ENCODE data around the gene TTLL13. TPM values are rescaled to one million over a fixed set of nuclear protein-coding genes. Genes with fewer than 3 reads are reported as not detected.

TTLL13 gene
- total RNA-seq, 1 experiment from 2014 or later, result not detected

GRCh38 chr15:90213818-90214204 lies 35.5 kb upstream of the TTLL13 start:
- H3K27ac ChIP-seq (ENCODE audit: low read depth, low read length, poor library complexity, severe bottlenecking), result no peak overlapping the region
- CTCF ChIA-PET, result no interaction called here
- intact Hi-C loops (cut with micrococcal nuclease; ENCODE audit: unreplicated experiment), result no loop called here
- no peaks in the 10 kb centered on the region for H3K9me3 ChIP-seq (ENCODE audit: low read depth, low read length, poor library complexity, severe bottlenecking)
- H3K4me3 ChIP-seq (ENCODE audit: low read depth, low read length, poor library complexity, severe bottlenecking), result no peak overlapping the region
- no TSS peak for BruUV-seq (replicated peaks)
- H3K27me3 ChIP-seq (replicated peaks; ENCODE audit: insufficient read depth, low read depth, low read length, poor library complexity), result no peaks in the 10 kb centered on the region
- POLR2A ChIA-PET (ENCODE audit: low non-redundant PET), result no interaction called here
- peaks cover 34% of the 10 kb centered on the region for H3K4me1 ChIP-seq (ENCODE audit: insufficient read depth, low read length, poor library complexity, severe bottlenecking)
- TF ChIP-seq EZH2 (IDR thresholded peaks at IDR 0.05; ENCODE audit: borderline replicate concordance, low read depth, low read length, poor library complexity, severe bottlenecking) (no peak), CTCF (conservative IDR thresholded peaks at IDR 0.05; ENCODE audit: low read depth, low read length) (no peak)
- H3K36me3 ChIP-seq (ENCODE audit: insufficient read depth, low read length, poor library complexity, severe bottlenecking), result no peaks in the 10 kb centered on the region
- no peak for DNase-seq (ENCODE audit: low spot score)

GRCh38 chr15:90214553-90215196 lies 34.7 kb upstream of the TTLL13 start:
- ChIA-PET CTCF (interaction anchor here (0.6 to 0.7 kb wide), 3 partner anchors 10 to 27 kb away, joined by 3 to 4 read pairs (median 3); no protein-coding TSS in a partner anchor), POLR2A (ENCODE audit: low non-redundant PET) (interaction anchor here (0.7 kb wide), 1 partner anchor 626 kb away, joined by 9 read pairs; no protein-coding TSS in a partner anchor)
- Histone ChIP-seq H3K4me1 (ENCODE audit: insufficient read depth, low read length, poor library complexity, severe bottlenecking) (peaks cover 31% of the 10 kb centered on the region), H3K27ac (ENCODE audit: low read depth, low read length, poor library complexity, severe bottlenecking) (no peak overlapping the region), H3K27me3 (replicated peaks; ENCODE audit: insufficient read depth, low read depth, low read length, poor library complexity) (no peaks in the 10 kb centered on the region), H3K9me3 (ENCODE audit: low read depth, low read length, poor library complexity, severe bottlenecking) (no peaks in the 10 kb centered on the region), H3K36me3 (ENCODE audit: insufficient read depth, low read length, poor library complexity, severe bottlenecking) (no peaks in the 10 kb centered on the region), H3K4me3 (ENCODE audit: low read depth, low read length, poor library complexity, severe bottlenecking) (no peak overlapping the region)
- peak; percentile 35; the same call in 1 of the 2 replicates for TF ChIP-seq CTCF (conservative IDR thresholded peaks at IDR 0.05; ENCODE audit: low read depth, low read length)
- TF ChIP-seq EZH2 (IDR thresholded peaks at IDR 0.05; ENCODE audit: borderline replicate concordance, low read depth, low read length, poor library complexity, severe bottlenecking), result no peak
- intact Hi-C loops (cut with micrococcal nuclease; ENCODE audit: unreplicated experiment), result no loop called here
- BruUV-seq (replicated peaks), result no TSS peak
- DNase-seq (ENCODE audit: low spot score), result no peak

GRCh38 chr15:90217671-90218394 lies 31.5 kb upstream of the TTLL13 start:
- Histone ChIP-seq H3K36me3 (ENCODE audit: insufficient read depth, low read length, poor library complexity, severe bottlenecking) (no peaks in the 10 kb centered on the region), H3K4me3 (ENCODE audit: low read depth, low read length, poor library complexity, severe bottlenecking) (no peak overlapping the region), H3K27ac (ENCODE audit: low read depth, low read length, poor library complexity, severe bottlenecking) (no peak overlapping the region), H3K9me3 (ENCODE audit: low read depth, low read length, poor library complexity, severe bottlenecking) (no peaks in the 10 kb centered on the region), H3K27me3 (replicated peaks; ENCODE audit: insufficient read depth, low read depth, low read length, poor library complexity) (no peaks in the 10 kb centered on the region), H3K4me1 (ENCODE audit: insufficient read depth, low read length, poor library complexity, severe bottlenecking) (peaks cover 5% of the 10 kb centered on the region)
- no TSS peak for BruUV-seq (replicated peaks)
- POLR2A ChIA-PET (ENCODE audit: low non-redundant PET), result no interaction called here
- intact Hi-C loops (cut with micrococcal nuclease; ENCODE audit: unreplicated experiment), result no loop called here
- TF ChIP-seq EZH2 (IDR thresholded peaks at IDR 0.05; ENCODE audit: borderline replicate concordance, low read depth, low read length, poor library complexity, severe bottlenecking), result no peak
- TF ChIP-seq CTCF (conservative IDR thresholded peaks at IDR 0.05; ENCODE audit: low read depth, low read length), result no peak
- CTCF ChIA-PET, result no interaction called here
- DNase-seq (ENCODE audit: low spot score), result no peak
